ENCODE results near the gene CELF2.

The CELF2 gene

GRCh38 chr10:11024596-11024995 lies 6.9 kb downstream of the CELF2 start (continued):
- TF ChIP-seq ZNF76 (tag by site-specific recombination; IDR thresholded peaks at IDR 0.05; ENCODE audit: borderline replicate concordance, low read depth), result no peak
- TF ChIP-seq ZNF521 (tag by site-specific recombination; IDR thresholded peaks at IDR 0.05), result no peak
- no peak for TF ChIP-seq ZNF23 (tag by site-specific recombination; IDR thresholded peaks at IDR 0.05; ENCODE audit: borderline replicate concordance)
- TF ChIP-seq ZNF24 (tag by site-specific recombination; IDR thresholded peaks at IDR 0.05), result no peak
- TF ChIP-seq ZNF645 (tag by site-specific recombination; IDR thresholded peaks at IDR 0.05), result no peak
- no peak for TF ChIP-seq MZF1 (tag by site-specific recombination; IDR thresholded peaks at IDR 0.05; ENCODE audit: borderline replicate concordance)

GRCh38 chr10:11025978-11026377 lies 8.3 kb downstream of the CELF2 start:
- TF ChIP-seq ZNF133 (tag by site-specific recombination; IDR thresholded peaks at IDR 0.05) (no peak), ZNF16 (tag by site-specific recombination; IDR thresholded peaks at IDR 0.05; ENCODE audit: low read depth) (no peak), ZBTB44 (tag by site-specific recombination; IDR thresholded peaks at IDR 0.05) (no peak), SCRT2 (tag by site-specific recombination; IDR thresholded peaks at IDR 0.05) (peak; percentile 75)
- POLR2A ChIA-PET, result no interaction called here
- H3K4me3 ChIP-seq (ENCODE audit: low read depth, low read length), result no peak overlapping the region
- CTCF ChIA-PET, result interaction anchor here (1.0 kb wide), 1 partner anchor 55 kb away, joined by 4 read pairs; no protein-coding TSS in a partner anchor
- H3K4me1 ChIP-seq (ENCODE audit: control insufficient read depth, insufficient read depth, low read length), result peaks cover 30% of the 10 kb centered on the region
- no peaks in the 10 kb centered on the region for H3K36me3 ChIP-seq (ENCODE audit: control insufficient read depth in 2 of 2, insufficient read depth in 1 of 2, low read length in 2 of 2)
- no peak overlapping the region for H3K27ac ChIP-seq (ENCODE audit: extremely low read depth, low read depth, low read length)
- H3K9me3 ChIP-seq (ENCODE audit: control insufficient read depth, insufficient read depth, low read depth, low read length), result no peaks in the 10 kb centered on the region

GRCh38 chr10:11026773-11027172 lies 9.1 kb downstream of the CELF2 start:
- Histone ChIP-seq H3K9me3 (ENCODE audit: control insufficient read depth, insufficient read depth, low read depth, low read length) (no peaks in the 10 kb centered on the region), H3K36me3 (ENCODE audit: control insufficient read depth in 2 of 2, insufficient read depth in 1 of 2, low read length in 2 of 2) (no peaks in the 10 kb centered on the region), H3K4me3 (ENCODE audit: low read depth, low read length) (no peak overlapping the region), H3K4me1 (ENCODE audit: control insufficient read depth, insufficient read depth, low read length) (peaks cover 22% of the 10 kb centered on the region), H3K27ac (ENCODE audit: extremely low read depth, low read depth, low read length) (no peak overlapping the region)
- no peak for TF ChIP-seq ZNF777 (tag by site-specific recombination; IDR thresholded peaks at IDR 0.05; ENCODE audit: borderline replicate concordance)
- 0 out of 2 replicates have a peak, but pooled peaks have one; percentile 10 for TF ChIP-seq CTCF (tag by site-specific recombination; IDR thresholded peaks at IDR 0.05)
- TF ChIP-seq ZNF335 (tag by site-specific recombination; conservative IDR thresholded peaks at IDR 0.05), result 0 out of 2 replicates have a peak, but pooled peaks have one; percentile 15
- TF ChIP-seq ZNF2 (tag by site-specific recombination; IDR thresholded peaks at IDR 0.05), result no peak
- ChIA-PET CTCF (interaction anchor here (1.0 to 1.5 kb wide), 2 partner anchors 9 to 56 kb away, joined by 4 to 6 read pairs; no protein-coding TSS in a partner anchor), POLR2A (no interaction called here)

GRCh38 chr10:11034762-11035161 lies 17.1 kb downstream of the CELF2 start:
- Histone ChIP-seq H3K9me3 (ENCODE audit: control insufficient read depth, insufficient read depth, low read depth, low read length) (no peaks in the 10 kb centered on the region), H3K27ac (ENCODE audit: extremely low read depth, low read depth, low read length) (no peak overlapping the region), H3K4me1 (ENCODE audit: control insufficient read depth, insufficient read depth, low read length) (no peaks in the 10 kb centered on the region), H3K36me3 (ENCODE audit: control insufficient read depth in 2 of 2, insufficient read depth in 1 of 2, low read length in 2 of 2) (no peaks in the 10 kb centered on the region), H3K4me3 (ENCODE audit: low read depth, low read length) (no peak overlapping the region)
- CTCF ChIA-PET, result interaction anchor here (0.6 to 1.9 kb wide), 10 partner anchors 15 to 1687 kb away, joined by 3 to 8 read pairs (median 3); no protein-coding TSS in a partner anchor
- TF ChIP-seq ZBTB21 (tag by site-specific recombination; IDR thresholded peaks at IDR 0.05) (no peak), PRDM6 (tag by site-specific recombination; IDR thresholded peaks at IDR 0.05) (no peak), REPIN1 (tag by site-specific recombination; IDR thresholded peaks at IDR 0.05; ENCODE audit: low read depth) (no peak), PBX3 (CRISPR knock-in tag; IDR thresholded peaks at IDR 0.05) (no peak), ZBTB49 (tag by site-specific recombination; IDR thresholded peaks at IDR 0.05; ENCODE audit: low read depth) (no peak)
- POLR2A ChIA-PET, result interaction anchor here (1.1 kb wide), 1 partner anchor 17 kb away, joined by 5 read pairs; the partner anchor contains the start of gene CELF2
